OCI-LY7 (cell line): ENCODE results near the gene PTPRN. TPM values are rescaled to one million over a fixed set of nuclear protein-coding genes. Genes with fewer than 3 reads are reported as not detected.

Source experiments
- BruUV-seq: library from RNA; stranded (reverse); fragments of 400-500 nt; replicated peaks from 2 replicates; lab custom pipeline; 2021; lab: Mats Ljungman, UMichigan
- CTCF ChIA-PET: fragments of 300-600 bp; sonication (Branson Sonifier 250); formaldehyde crosslinking; loops from one replicate; lab custom pipeline; 2022; ENCODE audit warnings: antibody characterized with exemption; ENCODE audit not compliant: unreplicated experiment; lab: Charles Lee
- POLR2A ChIA-PET: fragments of 300-600 bp; sonication (Branson Sonifier 250); formaldehyde crosslinking; loops from one replicate; lab custom pipeline; 2022; ENCODE audit warnings: antibody characterized with exemption; lab: Charles Lee
- DNase-seq: peaks from one replicate; pipeline ENCODE4 v3.0.0-alpha.2; 2015; ENCODE audit warnings: low spot score
- H2AFZ ChIP-seq: fragments of 200-600 bp; sonication (generic), shearing (Covaris generic); 2 replicates; pipeline ENCODE4 v1.6.1; 2014; ENCODE audit warnings: mild to moderate bottlenecking, antibody characterized with exemption, low read length, moderate library complexity
- H3K27ac ChIP-seq: fragments of 200-600 bp; sonication (generic); 2 replicates; pipeline ENCODE4 v1.5.1; 2014; ENCODE audit warnings: mixed run types, low read depth, mild to moderate bottlenecking, moderate library complexity, low read length, inconsistent platforms; ENCODE audit not compliant: poor library complexity, severe bottlenecking
- H3K36me3 ChIP-seq: fragments of 200-600 bp; sonication (generic); 2 replicates; pipeline ENCODE4 v1.6.1; 2014; ENCODE audit warnings: mild to moderate bottlenecking, antibody characterized with exemption, low read length, moderate library complexity, mixed read lengths; ENCODE audit not compliant: insufficient read depth
- H3K4me1 ChIP-seq: fragments of 200-600 bp; sonication (generic); 2 replicates; pipeline ENCODE4 v1.5.1; 2014; ENCODE audit warnings: mild to moderate bottlenecking, low read length; ENCODE audit not compliant: insufficient read depth, poor library complexity, severe bottlenecking
- H3K4me2 ChIP-seq: fragments of 200-600 bp; sonication (generic); 2 replicates; pipeline ENCODE4 v1.6.1; 2014; ENCODE audit warnings: mild to moderate bottlenecking, low read length
- H3K4me3 ChIP-seq: fragments of 200-600 bp; sonication (generic); 2 replicates; pipeline ENCODE4 v1.5.1; 2014; ENCODE audit warnings: mild to moderate bottlenecking, low read depth, low read length; ENCODE audit not compliant: poor library complexity, severe bottlenecking
- H3K79me2 ChIP-seq: fragments of 200-600 bp; sonication (generic); 2 replicates; pipeline ENCODE4 v1.6.1; 2016; ENCODE audit warnings: low read depth, mild to moderate bottlenecking, low read length, moderate library complexity, mixed read lengths; ENCODE audit not compliant: insufficient read depth
- H3K9me2 ChIP-seq: fragments of 200-600 bp; sonication (generic); 2 replicates; pipeline ENCODE4 v1.6.1; 2016; ENCODE audit warnings: mild to moderate bottlenecking, low read length, mixed read lengths; ENCODE audit not compliant: insufficient read depth
- H3K9me3 ChIP-seq: fragments of 200-600 bp; sonication (generic); 2 replicates; pipeline ENCODE4 v1.6.1; 2014; ENCODE audit warnings: mild to moderate bottlenecking, mixed run types, low read length, mixed read lengths
- H4K20me1 ChIP-seq: fragments of 200-600 bp; sonication (generic); 2 replicates; pipeline ENCODE4 v1.6.1; 2014; ENCODE audit warnings: mild to moderate bottlenecking, antibody characterized with exemption, low read length, moderate library complexity, mixed read lengths; ENCODE audit not compliant: insufficient read depth
- EZH2phosphoT487 ChIP-seq: fragments of 200-600 bp; sonication (generic); IDR thresholded peaks from 2 replicates; pipeline ENCODE4 v1.6.1; 2018; ENCODE audit warnings: low read depth, borderline replicate concordance, mild to moderate bottlenecking, mixed run types, antibody characterized with exemption, low read length, moderate library complexity, mixed read lengths
- intact Hi-C: fragments of 100-400 bp; cut with micrococcal nuclease; formaldehyde crosslinking; loops from one replicate; pipeline ENCODE4 v1.10.0; 2022; ENCODE audit not compliant: unreplicated experiment
- total RNA-seq, 2 experiments: library from RNA; depleted of rRNA in 1 of 2; stranded (reverse); fragments of >200 nt in 1 of 2; shearing (Covaris generic) in 1 of 2; gene quantifications; 2 replicates each; pipeline ENCODE4 v1.2.3, GENCODE V29; 2014 to 2022
- TF ChIP-seq, protein P1 (sequence below): fragments of 200-600 bp; sonication (generic); conservative IDR thresholded peaks from 2 replicates; pipeline ENCODE4 v1.5.1; 2014; ENCODE audit warnings: mild to moderate bottlenecking, antibody characterized with exemption, low read length, moderate library complexity, mixed read lengths

PTPRN gene
- total RNA-seq, 2 experiments from 2014 or later = not detected

DNA sequence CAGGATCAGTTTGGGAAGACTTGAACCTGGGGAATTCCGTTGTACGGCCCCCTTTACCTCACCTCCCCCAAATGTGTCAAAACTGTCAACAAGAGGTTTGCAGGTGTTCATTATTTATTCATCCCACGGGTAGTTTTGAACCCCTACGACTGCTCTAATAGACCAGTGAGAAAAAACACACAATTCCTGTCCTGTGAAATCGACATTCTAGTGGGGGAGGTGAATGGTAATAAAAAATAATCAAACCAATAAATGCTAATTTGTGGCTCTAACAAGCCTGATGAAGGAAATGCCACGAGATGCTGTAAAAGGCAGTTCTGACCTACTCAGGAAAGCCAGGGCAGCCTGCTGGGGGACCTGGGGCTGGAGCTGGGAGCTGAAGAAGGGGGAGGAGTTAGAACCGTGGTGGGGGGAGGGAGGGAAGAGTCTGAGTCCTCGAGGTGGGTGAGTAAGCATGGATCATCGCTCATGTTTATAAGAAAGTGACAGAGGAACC lies 30.5 kb downstream of the PTPRN start:
- POLR2A ChIA-PET = interaction anchor here (0.6 to 3.4 kb wide), 14 partner anchors 13 to 363 kb away, joined by 3 to 21 read pairs (median 4); partner anchors contain the start of genes DNPEP, GLB1L, STK16 and TUBA4A

DNA sequence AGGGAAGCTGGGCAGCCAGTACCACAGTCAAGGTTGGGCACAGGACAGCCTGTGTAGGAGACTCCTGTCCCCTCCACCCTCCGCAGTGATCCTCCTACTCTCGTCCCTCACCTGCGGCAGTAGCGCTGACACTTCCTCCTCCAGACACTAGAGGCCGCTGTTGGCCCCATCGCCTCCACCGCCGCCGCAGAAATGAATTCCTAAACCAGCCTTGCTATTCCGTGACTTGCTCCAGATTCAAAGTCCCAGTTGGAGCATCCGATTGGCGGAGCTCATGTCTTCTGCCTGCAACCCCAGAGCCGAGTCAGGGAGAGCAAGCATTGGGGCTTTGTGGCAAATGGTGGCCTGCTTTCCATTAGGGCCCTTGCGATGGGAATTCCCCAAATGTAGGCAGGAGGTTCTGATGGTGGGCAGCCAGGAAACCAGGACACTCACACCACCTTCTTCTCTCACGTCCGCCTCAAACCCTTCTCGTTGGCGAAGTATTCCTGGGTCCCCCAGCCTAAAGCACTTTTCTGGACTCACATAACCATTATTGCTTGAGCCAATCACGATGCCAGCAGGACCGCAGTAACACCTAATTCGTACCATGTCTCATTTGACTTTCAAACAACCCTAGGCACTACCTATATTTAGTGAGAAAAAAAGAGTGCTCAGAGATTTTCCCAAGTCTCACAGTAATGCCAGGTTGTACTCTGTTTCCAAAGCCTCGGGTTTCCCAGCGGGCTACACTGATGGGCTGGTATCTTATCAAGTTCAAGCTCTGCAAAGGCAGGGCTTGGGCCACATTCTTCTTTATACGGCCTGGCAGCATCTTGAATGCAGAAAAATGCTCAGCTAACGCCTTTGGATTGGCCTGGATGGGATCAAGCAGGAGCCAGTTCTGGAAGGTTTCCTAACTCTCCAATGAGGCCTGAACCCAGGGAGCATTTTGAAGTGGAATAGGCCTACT lies 31.2 kb downstream of the PTPRN start:
- H3K4me1 ChIP-seq = peaks cover 39% of the 10 kb centered on the region
- H2AFZ ChIP-seq = peak overlapping the region; percentile 74
- TF ChIP-seq, protein P1, sequence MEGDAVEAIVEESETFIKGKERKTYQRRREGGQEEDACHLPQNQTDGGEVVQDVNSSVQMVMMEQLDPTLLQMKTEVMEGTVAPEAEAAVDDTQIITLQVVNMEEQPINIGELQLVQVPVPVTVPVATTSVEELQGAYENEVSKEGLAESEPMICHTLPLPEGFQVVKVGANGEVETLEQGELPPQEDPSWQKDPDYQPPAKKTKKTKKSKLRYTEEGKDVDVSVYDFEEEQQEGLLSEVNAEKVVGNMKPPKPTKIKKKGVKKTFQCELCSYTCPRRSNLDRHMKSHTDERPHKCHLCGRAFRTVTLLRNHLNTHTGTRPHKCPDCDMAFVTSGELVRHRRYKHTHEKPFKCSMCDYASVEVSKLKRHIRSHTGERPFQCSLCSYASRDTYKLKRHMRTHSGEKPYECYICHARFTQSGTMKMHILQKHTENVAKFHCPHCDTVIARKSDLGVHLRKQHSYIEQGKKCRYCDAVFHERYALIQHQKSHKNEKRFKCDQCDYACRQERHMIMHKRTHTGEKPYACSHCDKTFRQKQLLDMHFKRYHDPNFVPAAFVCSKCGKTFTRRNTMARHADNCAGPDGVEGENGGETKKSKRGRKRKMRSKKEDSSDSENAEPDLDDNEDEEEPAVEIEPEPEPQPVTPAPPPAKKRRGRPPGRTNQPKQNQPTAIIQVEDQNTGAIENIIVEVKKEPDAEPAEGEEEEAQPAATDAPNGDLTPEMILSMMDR = peak; percentile 98
- TF ChIP-seq EZH2phosphoT487 = no peak
- peaks cover 27% of the 10 kb centered on the region for H3K36me3 ChIP-seq
- peak; percentile 79 for DNase-seq
- intact Hi-C loops = loop anchor here (1.0 to 10.0 kb wide), 4 partner anchors 29 to 393 kb away; partner anchors contain the start of genes WNT10A and ZFAND2B
- H3K4me2 ChIP-seq = peak overlapping the region; percentile 81
- H4K20me1 ChIP-seq = peaks cover 5% of the 10 kb centered on the region
- no peaks in the 10 kb centered on the region for H3K9me3 ChIP-seq
- no peaks in the 10 kb centered on the region for H3K9me2 ChIP-seq
- peak overlapping the region; percentile 83 for H3K4me3 ChIP-seq
- ChIA-PET CTCF (interaction anchor here (0.6 to 3.0 kb wide), 8 partner anchors 14 to 885 kb away, joined by 3 to 13 read pairs (median 6); partner anchors contain the start of genes TUBA4A and TUBA4B), POLR2A (interaction anchor here (0.6 to 3.4 kb wide), 14 partner anchors 12 to 364 kb away, joined by 3 to 21 read pairs (median 4); partner anchors contain the start of genes DNPEP, GLB1L, STK16 and TUBA4A)
- peak overlapping the region; percentile 90 for H3K27ac ChIP-seq
- peaks cover 19% of the 10 kb centered on the region; the same call in 1 of the 2 replicates for H3K79me2 ChIP-seq
- BruUV-seq = no TSS peak

More for the DNA sequence above, 30.5 kb downstream of the PTPRN start:
- H4K20me1 ChIP-seq = peaks cover 5% of the 10 kb centered on the region
- no peaks in the 10 kb centered on the region for H3K9me3 ChIP-seq
- BruUV-seq = no TSS peak
- TF ChIP-seq EZH2phosphoT487 = no peak
- TF ChIP-seq, protein P1 = no peak
- peak overlapping the region; percentile 83 for H3K4me3 ChIP-seq
- H3K36me3 ChIP-seq = peaks cover 34% of the 10 kb centered on the region
- H3K79me2 ChIP-seq = peaks cover 19% of the 10 kb centered on the region; the same call in 1 of the 2 replicates
- CTCF ChIA-PET = interaction anchor here (0.6 to 3.0 kb wide), 6 partner anchors 8 to 885 kb away, joined by 3 to 13 read pairs (median 8); partner anchors contain the start of genes TUBA4A and TUBA4B
- peak overlapping the region; percentile 90 for H3K27ac ChIP-seq
- DNase-seq = peak; percentile 59
- H3K9me2 ChIP-seq = no peaks in the 10 kb centered on the region
- H3K4me1 ChIP-seq = peaks cover 39% of the 10 kb centered on the region
- H2AFZ ChIP-seq = peak overlapping the region; percentile 74; the same call in 1 of the 2 replicates
- H3K4me2 ChIP-seq = peak overlapping the region; percentile 81
- intact Hi-C loops = loop anchor here (1.0 to 10.0 kb wide), 7 partner anchors 17 to 394 kb away; partner anchors contain the start of genes ANKZF1, ATG9A, NHEJ1 and TUBA4A
